Naive thymus-derived CD4-positive, alpha-beta T cell (primary cell): ENCODE data around the gene AIF1L. TPM values are rescaled to one million over a fixed set of nuclear protein-coding genes. Genes with fewer than 3 reads are reported as not detected.

ENCODE experiments used
- ATAC-seq: fragments of 150-1000 bp; cut with Tn5 transposase; 2 replicates; pipeline ENCODE4 v1.10.0; 2021; ENCODE audit warnings: mild to moderate bottlenecking, moderate library complexity
- CTCF ChIA-PET: fragments of 350-600 bp; sonication (Branson Sonifier 250); formaldehyde crosslinking; loops from one replicate; lab custom pipeline; 2021; ENCODE audit warnings: antibody characterized with exemption; lab: Charles Lee
- POLR2A ChIA-PET: fragments of 350-600 bp; sonication (Branson Sonifier 250); formaldehyde crosslinking; loops from one replicate; lab custom pipeline; 2021; ENCODE audit warnings: antibody characterized with exemption, inconsistent platforms; lab: Charles Lee
- DNase-seq, 9 donors: peaks; one replicate each; pipeline versions ENCODE4 v3.0.0 to v3.0.0-alpha.2; 2020 to 2022; ENCODE audit warnings: mixed read lengths in 1 of 9
- H3K27ac ChIP-seq: one replicate; pipeline ENCODE4 v1.7.0; 2013; ENCODE audit warnings: mild to moderate bottlenecking, low read depth, low read length, moderate library complexity
- H3K27me3 ChIP-seq, 2 donors: one replicate each; pipeline ENCODE4 v1.7.0; 2013; ENCODE audit warnings: low read length in 2 of 2, mild to moderate bottlenecking in 2 of 2, moderate library complexity in 2 of 2; ENCODE audit not compliant: control insufficient read depth in 2 of 2, insufficient read depth in 2 of 2
- H3K36me3 ChIP-seq, 3 experiments: 1 replicate in 2 of 3; 2 replicates in 1 of 3; pipeline ENCODE4 v1.7.0; 2013; ENCODE audit warnings: low read length in 3 of 3, mild to moderate bottlenecking in 3 of 3, moderate library complexity in 1 of 3; ENCODE audit not compliant: insufficient read depth in 3 of 3, control insufficient read depth in 2 of 3
- H3K4me1 ChIP-seq, 2 donors: one replicate each; pipeline ENCODE4 v1.7.0; 2013; ENCODE audit warnings: low read length in 2 of 2, mild to moderate bottlenecking in 2 of 2, moderate library complexity in 1 of 2; ENCODE audit not compliant: control insufficient read depth in 2 of 2, insufficient read depth in 2 of 2
- H3K4me3 ChIP-seq: 2 replicates; pipeline ENCODE4 v1.7.0; 2013; ENCODE audit warnings: mild to moderate bottlenecking, low read length
- H3K9me3 ChIP-seq, 3 experiments: 1 replicate in 2 of 3; 2 replicates in 1 of 3; pipeline ENCODE4 v1.7.0; 2013; ENCODE audit warnings: low read length in 3 of 3; ENCODE audit not compliant: control insufficient read depth in 2 of 3
- H3K27ac Mint-ChIP-seq, 9 donors: one replicate each; pipeline ENCODE4 v1.8.0; 2020 to 2022; ENCODE audit warnings: mixed read lengths in 9 of 9, mild to moderate bottlenecking in 8 of 9, moderate library complexity in 5 of 9, inconsistent platforms in 2 of 9
- H3K27me3 Mint-ChIP-seq, 5 donors: one replicate each; pipeline ENCODE4 v1.8.0; 2021 to 2022; ENCODE audit warnings: mixed read lengths in 5 of 5, mild to moderate bottlenecking in 1 of 5
- H3K36me3 Mint-ChIP-seq, 5 donors: one replicate each; pipeline ENCODE4 v1.8.0; 2020 to 2022; ENCODE audit warnings: mixed read lengths in 5 of 5, mild to moderate bottlenecking in 3 of 5, inconsistent platforms in 1 of 5
- H3K4me1 Mint-ChIP-seq, 7 donors: one replicate each; pipeline ENCODE4 v1.8.0; 2020 to 2022; ENCODE audit warnings: mixed read lengths in 7 of 7, mild to moderate bottlenecking in 3 of 7, inconsistent platforms in 1 of 7
- H3K4me3 Mint-ChIP-seq, 10 donors: one replicate each; pipeline ENCODE4 v1.8.0; 2020 to 2022; ENCODE audit warnings: mild to moderate bottlenecking in 10 of 10, mixed read lengths in 10 of 10, moderate library complexity in 6 of 10, inconsistent platforms in 2 of 10
- H3K9me3 Mint-ChIP-seq, 11 donors: one replicate each; pipeline ENCODE4 v1.8.0; 2020 to 2022; ENCODE audit warnings: mixed read lengths in 11 of 11, mild to moderate bottlenecking in 4 of 11, inconsistent platforms in 1 of 11, moderate library complexity in 1 of 11
- intact Hi-C, 2 donors: fragments of 100-400 bp; cut with micrococcal nuclease; formaldehyde crosslinking; loops; one replicate each; pipeline ENCODE4 v1.15.1; 2023
- polyA plus RNA-seq, 2 donors: library from polyadenylated mRNA; unstranded; fragments of 300-500 nt; fragmentation: Illumina TruSeq; gene quantifications; one replicate each; pipeline ENCODE4 v1.2.3, GENCODE V29; 2021
- total RNA-seq, 6 experiments: library from RNA in 5 of 6; stranded (reverse) in 5 of 6; gene quantifications; 1 replicate in 5 of 6; 2 replicates in 1 of 6; pipeline ENCODE4 v1.2.3 and lab custom pipeline; 2021 to 2026

AIF1L gene
- total and polyA plus RNA-seq, 7 experiments from 2014 or later, result 0.10 to 0.44 (median 0.22) TPM; not detected in 1

DNA sequence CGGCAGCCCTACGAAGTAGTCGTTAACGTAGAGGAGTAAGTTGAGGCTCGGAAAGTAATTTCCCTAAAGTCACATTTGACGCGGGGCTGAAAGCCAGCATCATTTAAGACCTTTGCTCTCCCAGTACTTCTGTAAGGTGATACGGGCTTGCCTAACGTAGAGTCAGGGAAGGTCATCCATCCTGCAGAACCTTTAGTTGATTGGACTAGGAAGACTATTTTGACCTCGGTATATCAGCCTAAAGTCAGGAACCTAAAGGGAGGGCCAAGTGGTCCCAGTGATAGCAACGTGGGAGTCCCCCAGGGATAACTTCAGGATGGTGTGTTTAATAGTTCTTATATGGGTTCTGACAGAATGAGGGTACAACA is 29.7 kb downstream of the AIF1L start:
- no peak for ATAC-seq
- Histone ChIP-seq H3K9me3 (no peaks in the 10 kb centered on the region), H3K4me1 (peaks cover 12 to 14% of the 10 kb centered on the region in 2 donors), H3K27ac (peak overlapping the region; percentile 88), H3K36me3 (peaks cover 13 to 41% (median 17%) of the 10 kb centered on the region in 3 experiments), H3K4me3 (peak overlapping the region; percentile 96), H3K27me3 (no peaks in the 10 kb centered on the region)
- Mint-ChIP-seq H3K9me3 (peaks cover 0 to 7% (median 0%) of the 10 kb centered on the region in 11 donors), H3K36me3 (peaks cover 0 to 27% (median 17%) of the 10 kb centered on the region in 5 donors), H3K27ac (peak overlapping the region; percentile 98 to 99 (median 99)), H3K4me1 (peaks cover 12 to 46% (median 36%) of the 10 kb centered on the region in 7 donors), H3K4me3 (peak overlapping the region; percentile 93 to 100 (median 99)), H3K27me3 (peaks cover 0 to 5% (median 0%) of the 10 kb centered on the region in 5 donors)
- CTCF ChIA-PET, result interaction anchor here (0.6 kb wide), 1 partner anchor 11 kb away, joined by 3 read pairs; no protein-coding TSS in a partner anchor
- intact Hi-C loops, result loop anchor here (5.0 to 10.0 kb wide), 6 partner anchors 151 to 1819 kb away; partner anchors contain the start of genes FAM78A (in 1 of the 2), MED27 (in 1 of the 2), NTNG2 (in 1 of the 2) and RAPGEF1 (in 1 of the 2)
- POLR2A ChIA-PET, result interaction anchor here (0.6 to 1.7 kb wide), 10 partner anchors 8 to 1229 kb away, joined by 3 to 6 read pairs (median 3); partner anchors contain the start of genes MED27 and SETX
- no peak for DNase-seq

DNA sequence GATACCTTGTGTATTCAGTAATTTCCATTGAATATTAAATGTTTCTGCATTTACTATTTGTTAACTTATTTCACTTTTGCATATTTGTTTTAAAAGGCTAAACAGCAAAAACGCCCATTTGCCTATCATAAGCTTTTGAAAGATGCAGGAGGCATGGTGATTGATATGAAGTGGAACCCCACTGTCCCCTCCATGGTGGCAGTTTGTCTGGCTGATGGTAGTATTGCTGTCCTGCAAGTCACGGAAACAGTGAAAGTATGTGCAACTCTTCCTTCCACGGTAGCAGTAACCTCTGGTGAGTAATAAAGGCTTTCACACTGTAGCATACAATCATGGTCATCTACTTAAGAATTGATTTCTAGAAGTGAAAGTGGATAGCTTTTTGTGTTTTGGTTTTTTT is 32.9 kb downstream of the AIF1L start:
- no peak overlapping the region for H3K4me3 Mint-ChIP-seq
- no peak overlapping the region for H3K4me3 ChIP-seq
- no peak overlapping the region for H3K27ac ChIP-seq
- ChIA-PET POLR2A (no interaction called here), CTCF (no interaction called here)
- no peak for DNase-seq
- peaks cover 0 to 5% (median 0%) of the 10 kb centered on the region in 5 donors for H3K27me3 Mint-ChIP-seq
- H3K9me3 ChIP-seq, result no peaks in the 10 kb centered on the region
- H3K27me3 ChIP-seq, result no peaks in the 10 kb centered on the region
- peaks cover 12 to 14% of the 10 kb centered on the region in 2 donors for H3K4me1 ChIP-seq
- H3K9me3 Mint-ChIP-seq, result peaks cover 0 to 7% (median 0%) of the 10 kb centered on the region in 11 donors
- peaks cover 4 to 47% (median 31%) of the 10 kb centered on the region in 5 donors for H3K36me3 Mint-ChIP-seq
- no peak for ATAC-seq
- H3K4me1 Mint-ChIP-seq, result peaks cover 18 to 49% (median 36%) of the 10 kb centered on the region in 7 donors
- H3K36me3 ChIP-seq, result peaks cover 20 to 70% (median 36%) of the 10 kb centered on the region in 3 experiments
- peak overlapping the region in 1 of 9 donors; percentile 52 for H3K27ac Mint-ChIP-seq
- intact Hi-C loops, result loop anchor here (5.0 to 10.0 kb wide), 6 partner anchors 148 to 1816 kb away; partner anchors contain the start of genes FAM78A (in 1 of the 2), MED27 (in 1 of the 2), NTNG2 (in 1 of the 2) and RAPGEF1 (in 1 of the 2)

DNA sequence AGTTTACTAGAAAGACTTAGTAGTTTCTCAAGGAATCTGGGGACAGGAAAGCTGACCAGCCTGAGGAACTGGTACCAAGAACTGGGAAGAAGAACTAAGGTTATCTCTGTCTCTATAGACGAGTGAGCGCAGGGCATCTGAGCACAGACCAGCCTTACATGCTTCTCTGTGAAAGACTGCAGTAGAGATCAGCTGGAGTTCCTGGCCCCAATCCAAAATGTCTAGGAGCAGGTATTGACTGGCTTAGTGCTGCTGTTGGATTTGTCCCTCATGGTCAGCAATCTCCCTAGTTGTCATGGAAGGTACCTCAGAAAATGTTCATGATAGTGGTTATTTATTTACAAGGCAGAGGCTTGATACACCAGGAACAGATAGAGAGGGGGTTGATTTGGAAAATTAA is 42.3 kb downstream of the AIF1L start:
- Mint-ChIP-seq H3K4me3 (no peak overlapping the region), H3K27me3 (no peaks in the 10 kb centered on the region), H3K9me3 (no peaks in the 10 kb centered on the region), H3K36me3 (peaks cover 20 to 64% (median 44%) of the 10 kb centered on the region in 5 donors), H3K4me1 (peaks cover 0 to 6% (median 0%) of the 10 kb centered on the region in 7 donors), H3K27ac (peak overlapping the region in 1 of 9 donors; percentile 56)
- no peak overlapping the region for H3K27ac ChIP-seq
- peaks cover 14 to 90% (median 70%) of the 10 kb centered on the region in 3 experiments for H3K36me3 ChIP-seq
- no peaks in the 10 kb centered on the region for H3K4me1 ChIP-seq
- ATAC-seq, result no peak
- H3K27me3 ChIP-seq, result no peaks in the 10 kb centered on the region
- no peaks in the 10 kb centered on the region for H3K9me3 ChIP-seq
- POLR2A ChIA-PET, result no interaction called here
- H3K4me3 ChIP-seq, result no peak overlapping the region
- no peak for DNase-seq
- intact Hi-C loops, result no loop called here
- CTCF ChIA-PET, result interaction anchor here (0.8 kb wide), 1 partner anchor 640 kb away, joined by 6 read pairs; no protein-coding TSS in a partner anchor

DNA sequence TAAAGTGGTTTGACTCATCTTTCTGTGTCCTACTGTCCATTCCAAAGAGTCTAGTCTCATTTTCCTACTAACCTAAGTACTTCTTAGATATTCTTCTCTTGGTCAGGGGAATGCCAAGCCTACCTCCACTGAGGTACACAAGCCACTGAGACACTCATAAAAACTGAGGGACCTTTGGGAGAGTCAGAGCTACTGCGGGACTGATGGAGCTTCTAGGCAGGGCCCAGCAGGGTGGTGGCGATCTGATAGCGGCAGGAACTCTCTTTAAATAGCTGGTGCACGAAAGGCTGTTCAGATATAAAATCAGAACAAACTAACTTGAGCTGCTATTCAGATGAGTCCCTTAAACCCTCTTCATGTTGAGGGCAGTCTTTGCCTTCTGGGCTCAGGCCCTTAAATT is 43.8 kb downstream of the AIF1L start:
- no peaks in the 10 kb centered on the region for H3K9me3 Mint-ChIP-seq
- H3K27me3 ChIP-seq, result no peaks in the 10 kb centered on the region
- peaks cover 19 to 66% (median 45%) of the 10 kb centered on the region in 5 donors for H3K36me3 Mint-ChIP-seq
- H3K4me3 Mint-ChIP-seq, result no peak overlapping the region
- ChIA-PET POLR2A (no interaction called here), CTCF (no interaction called here)
- peaks cover 23 to 90% (median 70%) of the 10 kb centered on the region in 3 experiments for H3K36me3 ChIP-seq
- H3K4me3 ChIP-seq, result no peak overlapping the region
- intact Hi-C loops, result no loop called here
- H3K4me1 Mint-ChIP-seq, result peaks cover 0 to 6% (median 0%) of the 10 kb centered on the region in 7 donors
- H3K27ac Mint-ChIP-seq, result peak overlapping the region in 1 of 9 donors; percentile 22
- no peaks in the 10 kb centered on the region for H3K4me1 ChIP-seq
- no peak overlapping the region for H3K27ac ChIP-seq
- ATAC-seq, result no peak
- H3K27me3 Mint-ChIP-seq, result no peaks in the 10 kb centered on the region
- no peaks in the 10 kb centered on the region for H3K9me3 ChIP-seq
- no peak for DNase-seq

DNA sequence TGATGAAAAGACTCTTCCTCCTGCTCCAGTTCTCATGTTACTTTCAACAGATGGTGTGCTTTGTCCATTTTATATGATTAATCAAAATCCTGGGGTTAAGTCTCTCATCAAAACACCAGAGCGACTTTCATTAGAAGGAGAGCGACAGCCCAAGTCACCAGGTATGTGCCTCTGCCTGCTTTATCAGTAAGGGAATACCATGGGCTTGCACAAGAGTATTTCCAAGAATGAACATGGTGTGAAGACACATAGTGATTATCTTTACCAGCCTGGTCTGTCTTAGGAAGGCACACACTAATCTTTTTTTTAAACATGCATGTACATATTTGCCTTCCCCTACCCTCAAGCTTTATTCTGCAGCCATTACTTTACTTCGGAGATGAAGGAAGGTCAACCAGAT is 44.2 kb downstream of the AIF1L start:
- H3K4me3 Mint-ChIP-seq, result no peak overlapping the region
- ChIA-PET CTCF (no interaction called here), POLR2A (no interaction called here)
- intact Hi-C loops, result no loop called here
- H3K4me1 Mint-ChIP-seq, result peaks cover 0 to 6% (median 0%) of the 10 kb centered on the region in 7 donors
- no peak overlapping the region for H3K27ac Mint-ChIP-seq
- Histone ChIP-seq H3K4me3 (no peak overlapping the region), H3K27ac (no peak overlapping the region), H3K4me1 (no peaks in the 10 kb centered on the region), H3K36me3 (peaks cover 22 to 90% (median 70%) of the 10 kb centered on the region in 3 experiments), H3K27me3 (no peaks in the 10 kb centered on the region), H3K9me3 (no peaks in the 10 kb centered on the region)
- DNase-seq, result no peak
- H3K27me3 Mint-ChIP-seq, result no peaks in the 10 kb centered on the region
- peaks cover 23 to 69% (median 50%) of the 10 kb centered on the region in 5 donors for H3K36me3 Mint-ChIP-seq
- no peak for ATAC-seq
- no peaks in the 10 kb centered on the region for H3K9me3 Mint-ChIP-seq

DNA sequence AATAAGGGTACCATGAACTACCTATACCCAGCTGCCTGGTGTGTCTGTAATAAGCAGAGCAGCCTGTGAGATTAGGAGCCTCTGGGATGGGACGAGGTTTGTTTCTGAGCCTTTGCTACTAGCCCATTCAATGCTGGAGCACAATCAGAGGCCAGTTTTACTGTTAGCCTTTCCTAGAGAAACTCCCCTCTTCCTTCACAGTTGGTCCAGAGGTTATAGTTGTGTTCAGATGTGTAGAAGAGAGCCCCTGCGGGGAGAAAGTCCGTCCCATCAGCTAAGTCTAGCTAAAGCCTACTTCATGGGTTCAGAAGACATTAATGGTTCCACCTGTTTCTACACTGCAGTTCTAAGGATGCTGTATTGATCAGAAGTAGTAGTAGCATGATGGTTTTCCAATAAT is 45.8 kb downstream of the AIF1L start:
- no peak overlapping the region for H3K27ac Mint-ChIP-seq
- Histone ChIP-seq H3K27me3 (no peaks in the 10 kb centered on the region), H3K27ac (no peak overlapping the region), H3K4me3 (no peak overlapping the region), H3K9me3 (no peaks in the 10 kb centered on the region), H3K4me1 (no peaks in the 10 kb centered on the region), H3K36me3 (peaks cover 24 to 90% (median 73%) of the 10 kb centered on the region in 3 experiments)
- H3K36me3 Mint-ChIP-seq, result peaks cover 31 to 68% (median 43%) of the 10 kb centered on the region in 5 donors
- H3K4me1 Mint-ChIP-seq, result peaks cover 0 to 6% (median 0%) of the 10 kb centered on the region in 7 donors
- ChIA-PET CTCF (no interaction called here), POLR2A (no interaction called here)
- no peaks in the 10 kb centered on the region for H3K9me3 Mint-ChIP-seq
- DNase-seq (no peak), ATAC-seq (no peak)
- H3K4me3 Mint-ChIP-seq, result no peak overlapping the region
- intact Hi-C loops, result no loop called here
- H3K27me3 Mint-ChIP-seq, result no peaks in the 10 kb centered on the region
